GM18858 (cell line): Measurements from ENCODE around the gene PTPRN2.
"Not testable (repeated sequence)": the region's sequence is repeated elsewhere in the genome, so short reads cannot be mapped to it uniquely, and the experiment has no call there.

Source experiments
- ATAC-seq: cut with Tn5 transposase; IDR thresholded peaks from one replicate; pipeline ENCODE4 v1.9.1; 2021; ENCODE audit not compliant: unreplicated experiment

PTPRN2 gene

DNA sequence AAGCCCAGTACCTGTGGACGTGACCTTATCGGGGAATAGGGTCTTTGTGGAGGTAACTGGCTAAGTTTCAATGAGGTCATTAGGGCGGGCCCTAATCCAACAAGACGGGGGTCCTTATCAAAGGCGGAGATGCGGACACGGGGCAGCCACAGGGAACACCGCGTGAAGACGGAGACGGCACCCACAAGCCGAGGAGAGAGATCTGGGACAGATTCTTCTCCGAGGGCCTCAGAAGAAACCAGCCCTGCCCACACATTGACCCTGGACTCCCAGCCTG is 733.9 kb downstream of the PTPRN2 start:
- ATAC-seq = no peak

DNA sequence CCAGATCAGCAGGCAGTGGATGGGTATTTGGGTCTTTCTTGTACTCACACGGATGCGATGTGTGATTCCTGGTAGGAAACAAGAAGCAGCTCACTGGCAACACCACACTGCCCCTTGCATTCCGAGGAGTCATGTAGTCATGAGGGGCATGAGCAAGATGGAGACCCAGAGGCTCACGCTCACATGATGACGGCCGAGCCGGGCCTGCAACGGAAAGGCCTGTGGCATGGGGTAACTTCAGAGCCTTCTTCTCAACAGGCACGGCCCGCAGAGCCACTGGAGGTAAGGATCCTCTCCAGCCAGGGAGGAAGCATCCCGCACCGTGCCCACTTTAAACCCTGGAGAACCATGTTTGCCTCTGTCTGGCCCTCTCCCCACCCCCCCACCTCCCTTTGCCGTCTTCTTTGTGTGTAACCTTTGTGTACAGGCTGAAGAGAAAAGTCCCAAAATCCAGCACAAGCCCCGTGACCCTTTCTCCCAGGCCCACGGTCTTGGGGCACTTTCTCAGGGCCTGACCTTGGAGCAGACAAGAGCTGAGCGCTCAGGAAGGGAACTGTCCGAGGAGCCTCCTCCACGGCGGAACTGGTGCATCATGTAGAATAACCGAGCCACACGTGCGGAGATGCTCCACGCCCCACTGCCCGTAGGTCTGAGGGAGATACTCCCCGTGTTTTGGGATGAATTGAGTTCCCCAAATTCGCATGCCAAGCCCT is 734.4 kb downstream of the PTPRN2 start:
- no peak for ATAC-seq

DNA sequence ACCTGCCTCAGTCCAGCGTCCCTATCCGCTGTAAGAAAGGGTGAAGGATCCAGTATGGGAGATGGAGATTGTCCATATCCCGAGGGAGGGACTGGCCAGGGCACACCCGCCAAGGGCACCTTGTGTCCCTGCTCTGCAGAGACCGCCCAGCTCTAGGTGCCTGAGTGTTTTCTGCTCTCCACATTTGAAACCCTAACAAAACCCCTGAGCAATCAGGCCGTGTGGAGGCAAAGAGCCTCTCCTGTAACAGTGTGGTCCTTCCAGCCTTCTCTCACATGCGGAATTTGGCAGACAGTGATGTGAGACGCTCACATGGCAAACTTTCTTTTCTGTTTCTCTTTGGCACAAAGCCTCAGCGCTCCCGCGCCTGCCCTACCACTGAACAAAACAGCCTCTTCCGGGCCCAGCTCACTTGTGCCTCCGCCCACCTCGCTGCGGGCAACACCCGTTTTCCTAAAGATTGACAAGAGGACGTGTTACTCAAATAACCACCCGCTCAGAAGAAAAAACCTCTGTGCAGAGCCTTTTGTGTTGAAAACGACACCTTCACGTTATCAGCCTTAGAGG is 736.0 kb downstream of the PTPRN2 start:
- ATAC-seq = no peak

DNA sequence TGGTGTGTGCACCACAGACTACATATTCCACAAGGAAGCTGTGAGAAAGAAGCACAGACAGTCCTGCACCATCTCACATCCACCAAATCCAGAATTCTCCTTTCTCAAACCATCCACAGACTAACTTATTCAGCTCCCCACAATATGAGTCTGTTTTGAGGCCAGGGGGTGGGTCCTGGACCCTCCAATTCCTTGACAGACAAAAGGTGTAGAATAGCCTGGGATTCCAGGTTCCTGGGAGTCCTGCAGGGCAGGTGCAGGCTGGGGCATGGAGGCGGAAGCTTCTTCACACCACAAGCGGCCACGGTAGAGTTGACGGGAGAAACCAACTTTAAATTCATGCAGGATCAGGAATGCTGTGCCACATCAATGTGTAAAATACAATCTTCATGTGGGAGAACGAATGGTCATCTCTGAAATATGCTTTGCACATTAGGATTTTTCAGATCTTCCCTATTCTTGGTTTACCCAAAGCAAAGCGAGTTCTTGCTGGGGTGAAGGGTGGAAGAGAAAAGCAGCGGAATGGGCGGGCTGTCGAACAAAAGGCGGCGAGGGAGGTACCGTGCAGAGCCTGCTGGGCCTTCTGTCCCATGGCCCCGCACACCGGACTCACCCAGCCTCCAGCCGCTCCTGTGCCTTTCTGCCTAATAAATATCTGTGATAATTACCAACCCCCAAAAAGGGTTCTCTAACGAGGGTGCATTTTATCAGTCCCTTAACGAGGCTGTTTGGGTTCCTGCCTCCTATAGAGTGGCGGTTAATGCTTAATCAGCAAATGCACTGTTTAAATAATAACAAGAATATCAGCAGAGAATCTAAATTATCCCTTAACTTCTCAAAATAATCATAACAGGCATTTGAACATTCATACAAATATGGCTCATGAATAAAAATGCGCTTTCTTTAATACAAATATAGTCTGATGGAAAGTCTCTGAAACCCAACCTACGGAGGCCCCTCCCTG is 736.9 kb downstream of the PTPRN2 start:
- ATAC-seq = no peak

DNA sequence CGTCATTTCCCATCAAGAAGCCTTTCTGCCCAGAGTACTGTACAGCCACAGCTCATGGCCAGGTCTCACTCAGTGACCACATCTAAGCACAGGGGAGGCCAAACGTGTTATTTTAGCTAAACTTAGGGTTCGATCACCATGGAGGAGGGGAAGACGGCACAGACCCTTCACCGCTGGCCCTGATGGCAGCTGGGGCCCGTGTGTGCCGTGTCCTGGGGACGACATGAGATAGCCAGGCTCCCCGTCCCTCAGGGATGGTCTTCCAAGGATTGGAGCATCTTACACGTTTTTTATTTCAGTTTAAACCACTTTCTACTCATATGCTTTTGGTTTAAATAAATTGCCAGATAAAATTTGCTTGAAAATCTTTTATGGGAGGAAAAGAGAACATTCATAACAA is 737.9 kb downstream of the PTPRN2 start:
- no peak for ATAC-seq

DNA sequence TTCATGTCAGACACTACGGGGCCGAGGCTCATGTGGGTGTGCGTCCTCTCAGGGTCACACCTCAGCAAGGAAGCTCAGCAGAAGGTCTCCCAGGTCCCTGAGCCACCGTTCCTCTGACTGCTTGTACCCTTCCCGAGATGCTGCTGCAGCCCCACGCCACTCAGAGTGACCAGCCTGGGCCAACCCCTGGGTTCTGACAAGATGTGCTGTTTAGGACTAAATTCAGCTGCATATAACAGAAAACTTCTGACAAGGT is 738.4 kb downstream of the PTPRN2 start:
- no peak for ATAC-seq

DNA sequence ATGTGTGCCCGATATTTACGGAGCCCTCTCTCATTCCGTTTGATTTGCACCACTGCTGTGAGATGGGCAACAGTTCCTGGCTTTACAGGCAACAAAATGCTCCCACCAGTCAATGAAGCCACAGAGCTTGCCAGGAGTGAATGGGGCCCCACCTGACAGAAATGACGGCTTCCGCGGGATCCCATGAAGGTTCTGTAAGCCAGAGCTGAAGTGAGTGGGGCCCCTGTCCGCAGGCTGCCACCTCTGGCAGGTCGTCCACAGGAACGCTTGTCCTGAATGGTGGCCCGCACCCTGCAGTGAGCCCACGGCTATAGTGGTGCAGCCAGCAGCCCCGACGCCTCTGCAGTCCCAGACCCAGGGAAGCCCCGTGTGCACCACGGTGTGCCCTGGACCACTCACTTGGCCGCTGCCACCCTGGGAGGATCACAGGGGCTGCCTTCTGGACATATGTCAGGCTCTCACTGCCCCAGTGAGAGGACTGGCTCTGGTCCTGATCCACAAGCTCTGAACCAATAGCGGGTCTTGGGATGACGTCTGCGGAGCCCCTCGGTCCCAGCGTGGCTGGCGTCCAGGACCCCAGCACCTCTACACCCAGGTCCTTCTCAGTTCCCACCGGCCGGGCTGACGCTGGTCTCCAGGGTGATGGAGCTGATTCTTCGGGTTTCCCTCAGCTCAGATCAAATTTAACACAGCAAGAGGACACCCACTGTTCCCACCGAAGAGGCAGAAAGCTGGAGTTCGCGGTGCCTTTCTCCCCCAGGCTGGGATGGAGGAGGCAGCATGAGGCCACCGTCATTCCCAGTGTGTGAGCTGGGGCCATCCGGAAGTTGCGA is 738.9 kb downstream of the PTPRN2 start:
- ATAC-seq = no peak

DNA sequence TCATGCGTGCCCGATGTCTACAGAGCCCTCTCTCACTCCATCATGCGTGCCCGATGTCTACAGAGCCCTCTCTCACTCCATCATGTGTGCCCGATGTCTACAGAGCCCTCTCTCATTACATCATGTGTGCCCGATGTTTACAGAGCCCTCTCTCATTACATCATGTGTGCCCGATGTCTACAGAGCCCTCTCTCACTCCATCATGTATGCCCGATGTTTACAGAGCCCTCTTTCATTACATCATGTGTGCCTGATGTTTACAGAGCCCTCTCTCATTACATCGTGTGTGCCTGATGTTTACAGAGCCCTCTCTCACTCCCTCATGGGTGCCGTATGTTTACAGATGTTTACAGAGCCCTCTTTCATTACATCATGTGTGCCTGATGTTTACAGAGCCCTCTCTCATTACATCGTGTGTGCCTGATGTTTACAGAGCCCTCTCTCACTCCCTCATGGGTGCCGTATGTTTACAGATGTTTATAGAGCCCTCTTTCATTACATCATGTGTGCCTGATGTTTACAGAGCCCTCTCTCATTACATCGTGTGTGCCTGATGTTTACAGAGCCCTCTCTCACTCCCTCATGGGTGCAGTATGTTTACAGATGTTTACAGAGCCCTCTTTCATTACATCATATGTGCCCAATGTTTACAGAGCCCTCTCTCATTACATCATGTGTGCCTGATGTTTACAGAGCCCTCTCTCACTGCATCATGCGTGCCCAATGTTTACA is 739.7 kb downstream of the PTPRN2 start:
- ATAC-seq = not testable (repeated sequence)

DNA sequence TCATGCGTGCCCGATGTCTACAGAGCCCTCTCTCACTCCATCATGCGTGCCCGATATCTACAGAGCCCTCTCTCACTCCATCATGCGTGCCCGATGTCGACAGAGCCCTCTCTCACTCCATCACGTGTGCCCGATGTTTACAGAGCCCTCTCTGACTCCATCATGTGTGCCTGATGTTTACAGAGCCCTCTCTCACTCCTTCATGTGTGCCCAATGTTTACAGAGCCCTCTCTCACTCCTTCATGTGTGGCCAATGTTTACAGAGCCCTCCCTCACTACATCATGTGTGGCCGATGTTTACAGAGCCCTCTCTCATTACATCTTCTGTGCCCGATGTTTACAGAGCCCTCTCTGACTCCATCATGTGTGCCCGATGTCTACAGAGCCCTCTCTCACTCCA is 740.9 kb downstream of the PTPRN2 start:
- not testable (repeated sequence) for ATAC-seq

DNA sequence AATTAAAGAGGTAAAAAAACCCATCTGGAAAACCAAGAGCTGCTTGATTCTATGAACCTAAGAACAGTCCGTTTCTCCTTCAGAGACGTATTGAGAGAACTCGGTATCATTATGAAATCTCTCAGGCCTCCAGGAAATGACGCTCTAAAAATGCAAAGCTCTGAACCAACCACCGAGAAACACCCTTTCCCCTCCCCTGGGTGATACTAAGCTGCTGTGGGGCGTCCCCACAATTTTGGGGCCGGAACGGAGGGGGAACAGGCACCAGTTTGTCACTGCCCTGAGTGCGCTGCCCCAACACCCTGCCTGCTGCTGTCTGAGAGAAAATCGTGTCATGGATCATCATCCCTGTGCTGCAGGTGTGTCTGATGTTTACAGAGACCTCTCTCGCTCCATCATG is 741.4 kb downstream of the PTPRN2 start:
- ATAC-seq = no peak

DNA sequence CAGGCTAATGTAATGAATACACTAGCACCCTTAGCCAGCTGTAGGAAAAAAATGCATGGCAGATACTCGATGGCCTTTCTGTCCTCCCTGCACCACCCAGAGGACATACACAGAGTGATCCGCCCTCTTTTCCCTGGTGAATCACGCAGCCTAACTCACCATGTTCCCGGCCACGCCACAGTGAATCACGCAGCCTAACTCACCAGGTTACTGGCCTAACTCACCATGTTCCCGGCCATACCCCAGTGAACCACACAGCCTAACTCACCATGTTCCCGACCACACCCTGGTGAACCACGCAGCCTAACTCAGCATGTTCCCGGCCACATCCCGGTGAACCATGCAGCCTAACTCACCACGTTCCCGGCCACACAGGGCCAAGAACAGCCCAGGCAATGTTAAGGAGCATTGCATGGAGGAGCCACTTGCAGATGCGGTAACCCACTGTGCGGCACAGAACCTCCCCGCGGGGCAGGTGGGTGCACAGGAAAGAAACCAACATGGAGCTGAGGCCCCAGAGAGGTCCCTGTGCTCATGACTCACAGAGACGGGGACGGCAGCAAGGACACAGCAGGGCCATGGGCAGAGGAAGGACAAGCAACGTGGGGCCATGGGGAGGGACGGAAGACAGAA is 742.3 kb downstream of the PTPRN2 start:
- ATAC-seq = no peak

DNA sequence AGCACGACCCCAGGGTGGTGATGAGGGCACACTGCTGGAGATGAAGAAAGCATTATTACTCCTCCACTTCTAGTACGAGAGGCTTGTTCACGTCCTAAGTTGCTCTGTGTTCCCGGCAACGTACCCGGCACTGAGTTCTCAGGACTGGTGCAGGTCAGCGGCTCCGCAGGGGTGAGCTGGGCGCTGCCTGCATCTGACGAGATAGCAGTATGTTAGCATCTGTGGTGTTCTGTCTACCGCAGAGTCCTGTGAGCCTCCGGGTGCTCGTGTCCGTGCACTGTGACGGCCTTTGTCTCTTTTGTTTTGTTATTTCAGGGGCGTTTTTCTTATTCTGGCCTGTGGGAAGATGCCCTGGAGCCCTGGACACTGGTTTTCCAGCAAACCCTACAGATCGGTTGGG is 743.0 kb downstream of the PTPRN2 start:
- ATAC-seq = no peak

DNA sequence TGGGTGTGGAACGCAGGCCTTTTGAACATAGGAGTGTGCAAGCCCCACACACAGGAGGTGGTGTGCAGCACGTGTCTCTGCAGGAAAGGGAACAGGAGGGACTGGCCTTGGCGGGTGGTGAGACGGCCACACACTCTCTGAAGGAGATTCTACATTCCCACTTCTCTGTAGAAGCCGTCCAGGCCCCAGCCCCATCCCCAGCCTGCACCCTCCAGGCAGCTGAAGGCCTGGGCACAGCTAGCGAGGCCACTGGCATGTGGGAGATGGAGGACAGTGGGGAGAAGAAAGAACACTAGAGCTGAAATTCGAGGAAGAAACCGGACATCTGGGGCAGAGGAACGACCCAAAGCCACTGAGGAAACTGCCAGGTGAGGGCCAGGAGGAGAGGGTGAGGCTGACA is 743.5 kb downstream of the PTPRN2 start:
- no peak for ATAC-seq

DNA sequence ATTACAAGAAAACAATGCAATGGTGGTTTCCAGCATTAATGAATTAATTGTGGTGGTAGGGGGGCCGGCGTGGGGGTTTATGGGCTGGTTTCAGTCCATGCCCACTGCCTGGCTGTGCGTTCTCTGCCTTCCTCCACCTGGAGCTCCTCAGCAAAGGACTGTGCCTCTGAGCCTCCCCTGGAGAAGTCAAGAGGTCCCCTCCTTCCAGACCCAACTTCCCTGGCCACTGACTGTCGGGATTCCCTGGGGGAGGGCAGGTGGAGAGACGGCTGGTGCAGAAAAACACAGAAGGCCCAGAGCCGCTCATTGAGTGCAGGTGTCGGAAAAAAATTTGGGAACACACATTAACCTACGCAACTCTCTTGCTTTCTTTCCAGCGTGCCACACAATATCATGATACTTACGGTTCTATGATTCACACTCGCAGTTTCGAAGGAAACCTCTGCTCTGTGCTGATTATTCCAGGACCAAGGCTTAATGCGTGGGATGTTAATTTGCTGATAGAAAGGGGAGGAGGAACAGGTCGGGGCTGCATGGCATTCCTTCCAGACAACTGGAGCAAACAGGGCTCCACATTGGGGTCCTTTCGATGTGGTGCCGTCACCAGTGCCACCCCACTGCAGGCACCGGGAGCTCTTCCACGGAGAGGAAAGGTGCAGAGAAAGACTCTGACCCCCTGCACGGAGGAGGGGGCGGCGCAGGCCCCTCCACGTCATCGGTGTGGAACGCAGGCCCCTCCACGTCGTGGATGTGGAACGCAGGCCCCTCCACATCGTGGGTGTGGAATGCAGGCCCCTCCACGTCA is 744.1 kb downstream of the PTPRN2 start:
- no peak for ATAC-seq

DNA sequence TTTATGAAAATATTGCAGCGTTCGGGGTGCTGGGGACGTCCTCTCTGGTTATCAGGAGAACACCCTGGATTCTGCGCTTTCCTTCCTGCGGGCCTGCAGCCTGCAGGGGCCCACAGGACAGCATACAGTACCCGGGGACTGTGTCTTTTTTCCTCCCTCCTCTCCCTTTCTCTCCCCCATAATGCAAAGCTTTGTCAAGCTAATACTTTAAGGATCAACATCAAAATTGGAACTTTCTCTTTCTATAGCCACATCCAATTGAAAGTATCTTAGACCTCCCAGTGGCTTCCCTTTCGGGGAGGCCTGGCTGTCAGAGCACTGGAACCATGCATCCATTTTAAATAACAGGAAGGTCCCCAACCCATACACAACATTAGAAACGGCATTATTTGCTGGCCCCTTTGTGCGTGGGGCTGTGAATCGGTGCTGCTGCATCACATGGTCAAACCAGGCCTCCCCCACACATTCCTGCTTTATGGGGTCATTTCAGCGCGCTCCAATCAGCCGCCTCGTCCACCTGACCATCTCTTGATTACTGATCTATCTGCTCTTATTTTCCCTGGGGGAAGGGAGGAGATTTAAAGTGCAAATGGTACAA is 745.8 kb downstream of the PTPRN2 start:
- ATAC-seq = no peak

DNA sequence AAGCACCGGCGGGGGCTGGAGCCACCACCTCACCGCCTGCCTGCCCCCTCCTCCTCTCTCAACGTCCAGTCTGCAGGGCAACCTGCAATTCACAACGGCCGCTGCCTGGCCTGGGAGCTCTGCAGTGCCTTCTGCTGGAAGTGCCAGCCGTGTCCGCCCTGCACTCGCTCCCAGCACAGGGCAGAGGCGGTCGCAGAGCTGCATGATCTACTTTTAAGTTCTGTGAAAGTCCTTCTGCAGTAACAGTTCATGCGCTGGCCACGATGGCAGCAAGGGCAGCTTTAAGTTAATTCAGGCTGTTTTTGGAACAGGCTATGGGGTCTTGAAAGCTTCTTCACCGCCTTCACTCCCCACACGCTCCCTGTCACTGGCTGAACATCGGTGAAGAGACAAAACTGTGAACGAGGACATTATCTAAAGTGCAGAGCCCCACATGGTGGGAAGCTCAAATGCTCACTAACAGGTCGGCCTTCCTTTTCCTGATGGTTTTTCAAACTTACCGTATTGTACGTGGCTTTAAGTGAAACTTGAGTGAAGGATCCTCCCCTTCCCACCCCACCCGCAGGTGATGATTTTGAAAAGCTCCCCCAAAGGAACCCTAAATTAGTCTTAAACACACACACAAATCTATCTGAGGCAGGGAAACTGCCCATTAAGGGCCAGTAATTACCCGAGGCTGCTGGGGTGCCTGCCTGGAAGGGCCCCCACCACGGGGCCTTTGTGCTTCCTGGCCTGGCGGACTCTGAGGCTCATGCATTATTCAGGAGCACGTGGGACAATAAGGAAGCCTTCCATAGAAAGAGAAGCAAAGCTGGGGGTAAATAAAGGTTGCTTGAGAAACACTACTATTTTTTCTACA is 746.5 kb downstream of the PTPRN2 start:
- no peak for ATAC-seq

DNA sequence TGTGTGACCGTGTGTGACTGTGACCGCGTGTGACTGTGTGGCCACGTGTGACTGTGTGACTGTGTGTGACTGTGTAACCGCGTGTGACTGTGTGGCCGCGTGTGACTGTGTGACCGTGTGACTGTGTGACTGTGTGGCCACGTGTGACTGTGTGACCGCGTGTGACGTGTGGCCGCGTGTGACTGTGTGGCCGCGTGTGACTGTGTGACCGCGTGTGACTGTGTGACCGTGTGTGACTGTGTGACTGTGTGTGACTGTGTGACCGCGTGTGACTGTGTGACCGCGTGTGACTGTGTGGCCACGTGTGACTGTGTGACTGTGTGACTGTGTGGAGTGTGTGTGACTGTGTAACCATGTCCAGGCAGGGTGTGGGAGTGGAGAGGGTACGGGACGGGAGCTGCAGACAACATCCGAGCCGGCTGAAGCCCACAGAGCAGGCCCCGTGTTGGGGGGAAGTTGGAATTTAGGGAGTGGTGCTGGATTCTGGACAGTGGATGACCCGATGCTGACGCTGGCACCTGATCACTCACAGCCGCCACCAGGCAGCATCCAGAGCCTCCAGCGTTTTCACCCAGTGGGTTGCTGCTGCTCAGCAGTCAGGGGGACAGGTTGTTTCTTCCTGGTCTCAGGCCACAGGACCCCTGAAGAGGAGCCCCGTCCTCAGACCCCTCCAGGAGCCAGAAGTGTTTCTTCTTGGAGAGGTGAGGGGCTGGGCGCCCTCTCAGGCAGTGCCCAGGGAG is 747.3 kb downstream of the PTPRN2 start:
- ATAC-seq = no peak
